ENCODE data around the gene CAMTA1. TPM values are rescaled to one million over a fixed set of nuclear protein-coding genes. Genes with fewer than 3 reads are reported as not detected.

Gene CAMTA1
- total RNA-seq, 2 experiments from 2014 or later: 45.5 to 45.6 TPM

GRCh38 chr1:7360526-7360925 lies 575.3 kb downstream of the CAMTA1 start:
- Mint-ChIP-seq H3K27me3 (no peaks in the 10 kb centered on the region), H3K4me3 (no peak overlapping the region), H3K27ac (no peak overlapping the region), H3K4me1 (no peaks in the 10 kb centered on the region), H3K9me3 (no peaks in the 10 kb centered on the region), H3K36me3 (no peaks in the 10 kb centered on the region)
- ATAC-seq (ENCODE audit: low read depth): no peak
- no peak for DNase-seq
- POLR2A ChIA-PET: no interaction called here

- Mint-ChIP-seq H3K27ac (no peak overlapping the region), H3K4me1 (no peaks in the 10 kb centered on the region), H3K27me3 (no peaks in the 10 kb centered on the region), H3K36me3 (no peaks in the 10 kb centered on the region), H3K9me3 (no peaks in the 10 kb centered on the region), H3K4me3 (no peak overlapping the region)
- POLR2A ChIA-PET: no interaction called here
- ATAC-seq (ENCODE audit: low read depth) (no peak), DNase-seq (no peak)
Measured at GRCh38 chr1:7362947-7363346, 577.7 kb downstream of the CAMTA1 start.

- H3K27ac Mint-ChIP-seq: no peak overlapping the region
- no peaks in the 10 kb centered on the region for H3K36me3 Mint-ChIP-seq
- no peak for ATAC-seq (ENCODE audit: low read depth)
- DNase-seq: no peak
- no peak overlapping the region for H3K4me3 Mint-ChIP-seq
- no peaks in the 10 kb centered on the region for H3K9me3 Mint-ChIP-seq
- no peaks in the 10 kb centered on the region for H3K27me3 Mint-ChIP-seq
- POLR2A ChIA-PET: no interaction called here
- no peaks in the 10 kb centered on the region for H3K4me1 Mint-ChIP-seq
Measured at GRCh38 chr1:7363450-7363849, 578.2 kb downstream of the CAMTA1 start.

- DNase-seq (no peak), ATAC-seq (ENCODE audit: low read depth) (no peak)
- Mint-ChIP-seq H3K9me3 (no peaks in the 10 kb centered on the region), H3K4me1 (no peaks in the 10 kb centered on the region), H3K27ac (no peak overlapping the region), H3K27me3 (no peaks in the 10 kb centered on the region), H3K4me3 (no peak overlapping the region), H3K36me3 (no peaks in the 10 kb centered on the region)
- POLR2A ChIA-PET: no interaction called here
Measured at GRCh38 chr1:7365706-7366105, 580.5 kb downstream of the CAMTA1 start.

GRCh38 chr1:7366286-7366954 lies 581.2 kb downstream of the CAMTA1 start:
- no peak overlapping the region for H3K27ac Mint-ChIP-seq
- ATAC-seq (ENCODE audit: low read depth) (no peak), DNase-seq (no peak)
- POLR2A ChIA-PET: no interaction called here
- no peaks in the 10 kb centered on the region for H3K27me3 Mint-ChIP-seq
- H3K4me1 Mint-ChIP-seq: no peaks in the 10 kb centered on the region
- no peaks in the 10 kb centered on the region for H3K36me3 Mint-ChIP-seq
- H3K9me3 Mint-ChIP-seq: no peaks in the 10 kb centered on the region
- no peak overlapping the region for H3K4me3 Mint-ChIP-seq

GRCh38 chr1:7366955-7367665 lies 581.9 kb downstream of the CAMTA1 start:
- POLR2A ChIA-PET: no interaction called here
- ATAC-seq (ENCODE audit: low read depth): no peak
- Mint-ChIP-seq H3K4me1 (no peaks in the 10 kb centered on the region), H3K27ac (no peak overlapping the region), H3K9me3 (no peaks in the 10 kb centered on the region), H3K27me3 (no peaks in the 10 kb centered on the region), H3K36me3 (no peaks in the 10 kb centered on the region), H3K4me3 (no peak overlapping the region)
- no peak for DNase-seq

- no peaks in the 10 kb centered on the region for H3K27me3 Mint-ChIP-seq
- POLR2A ChIA-PET: no interaction called here
- ATAC-seq (ENCODE audit: low read depth) (no peak), DNase-seq (no peak)
- no peaks in the 10 kb centered on the region for H3K36me3 Mint-ChIP-seq
- no peak overlapping the region for H3K27ac Mint-ChIP-seq
- no peak overlapping the region for H3K4me3 Mint-ChIP-seq
- no peaks in the 10 kb centered on the region for H3K9me3 Mint-ChIP-seq
- no peaks in the 10 kb centered on the region for H3K4me1 Mint-ChIP-seq
Measured at GRCh38 chr1:7369866-7370265, 584.6 kb downstream of the CAMTA1 start.

- Mint-ChIP-seq H3K27me3 (no peaks in the 10 kb centered on the region), H3K27ac (no peak overlapping the region), H3K4me1 (no peaks in the 10 kb centered on the region), H3K36me3 (no peaks in the 10 kb centered on the region), H3K9me3 (no peaks in the 10 kb centered on the region), H3K4me3 (no peak overlapping the region)
- ATAC-seq (ENCODE audit: low read depth): no peak
- POLR2A ChIA-PET: no interaction called here
- no peak for DNase-seq
Measured at GRCh38 chr1:7371926-7372325, 586.7 kb downstream of the CAMTA1 start.

GRCh38 chr1:7372477-7373120 lies 587.3 kb downstream of the CAMTA1 start:
- Mint-ChIP-seq H3K4me3 (no peak overlapping the region), H3K27me3 (no peaks in the 10 kb centered on the region), H3K9me3 (no peaks in the 10 kb centered on the region), H3K36me3 (no peaks in the 10 kb centered on the region), H3K27ac (no peak overlapping the region), H3K4me1 (no peaks in the 10 kb centered on the region)
- DNase-seq: no peak
- no peak for ATAC-seq (ENCODE audit: low read depth)
- POLR2A ChIA-PET: no interaction called here

- no peaks in the 10 kb centered on the region for H3K36me3 Mint-ChIP-seq
Measured at GRCh38 chr1:7373251-7373650, 588.0 kb downstream of the CAMTA1 start.

GRCh38 chr1:7373876-7374562 lies 588.8 kb downstream of the CAMTA1 start:
- DNase-seq (no peak), ATAC-seq (ENCODE audit: low read depth) (no peak)
- Mint-ChIP-seq H3K27me3 (no peaks in the 10 kb centered on the region), H3K36me3 (no peaks in the 10 kb centered on the region), H3K4me1 (no peaks in the 10 kb centered on the region), H3K9me3 (no peaks in the 10 kb centered on the region), H3K27ac (no peak overlapping the region), H3K4me3 (no peak overlapping the region)
- POLR2A ChIA-PET: no interaction called here

More at GRCh38 chr1:7373251-7373650, 588.0 kb downstream of the CAMTA1 start:
- no peak for DNase-seq
- Mint-ChIP-seq H3K27me3 (no peaks in the 10 kb centered on the region), H3K27ac (no peak overlapping the region), H3K4me3 (no peak overlapping the region), H3K9me3 (no peaks in the 10 kb centered on the region), H3K4me1 (no peaks in the 10 kb centered on the region)
- POLR2A ChIA-PET: no interaction called here
- no peak for ATAC-seq (ENCODE audit: low read depth)

- POLR2A ChIA-PET: no interaction called here
Measured at GRCh38 chr1:7374563-7375160, 589.4 kb downstream of the CAMTA1 start.

GRCh38 chr1:7375329-7375728 lies 590.1 kb downstream of the CAMTA1 start:
- Mint-ChIP-seq H3K4me1 (no peaks in the 10 kb centered on the region), H3K4me3 (no peak overlapping the region), H3K27me3 (peaks cover 2% of the 10 kb centered on the region), H3K9me3 (no peaks in the 10 kb centered on the region), H3K27ac (no peak overlapping the region), H3K36me3 (no peaks in the 10 kb centered on the region)
- DNase-seq (no peak), ATAC-seq (ENCODE audit: low read depth) (no peak)
- POLR2A ChIA-PET: no interaction called here

More at GRCh38 chr1:7374563-7375160, 589.4 kb downstream of the CAMTA1 start:
- no peak for DNase-seq
- no peaks in the 10 kb centered on the region for H3K4me1 Mint-ChIP-seq
- H3K27ac Mint-ChIP-seq: no peak overlapping the region
- H3K27me3 Mint-ChIP-seq: peaks cover under 1% of the 10 kb centered on the region
- H3K9me3 Mint-ChIP-seq: no peaks in the 10 kb centered on the region
- ATAC-seq (ENCODE audit: low read depth): no peak
- no peak overlapping the region for H3K4me3 Mint-ChIP-seq
- H3K36me3 Mint-ChIP-seq: no peaks in the 10 kb centered on the region
